ENCODE data around the gene CHRNG.

The CHRNG gene

GRCh38 chr2:232588680-232589585 is 49.4 kb downstream of the CHRNG start:
- H3K9ac ChIP-seq, result no peak overlapping the region
- TF ChIP-seq Cebpa-rat (IDR thresholded peaks at IDR 0.05), result no peak
- 0 out of 22 replicates have a peak, but pooled peaks cover 0 to 4% (median 0%) of the 10 kb centered on the region in 11 experiments for H3K9me3 ChIP-seq (replicated peaks in 1 of 11)
- H3K36me3 ChIP-seq, result peaks cover under 1 to 13% (median 8%) of the 10 kb centered on the region in 11 experiments; a peak in 13 of 22 replicates
- H3K4me3 ChIP-seq, result no peak overlapping the region
- no peak overlapping the region for H3K27ac ChIP-seq
- H3K27me3 ChIP-seq, result no peaks in the 10 kb centered on the region
- peaks cover 0 to 6% (median 0%) of the 10 kb centered on the region in 11 experiments; a peak in 2 of 22 replicates for H4K20me1 ChIP-seq
- H3K4me2 ChIP-seq, result no peak overlapping the region
- H3K4me1 ChIP-seq, result peaks cover 0 to 22% (median 6%) of the 10 kb centered on the region in 10 experiments; a peak in 8 of 20 replicates

GRCh38 chr2:232592772-232593395 is 53.4 kb downstream of the CHRNG start:
- no peaks in the 10 kb centered on the region for H3K27me3 ChIP-seq
- no peaks in the 10 kb centered on the region for H3K9me3 ChIP-seq (replicated peaks in 1 of 11)
- peaks cover 0 to 2% (median 0%) of the 10 kb centered on the region in 11 experiments; a peak in 2 of 22 replicates for H4K20me1 ChIP-seq
- H3K27ac ChIP-seq, result no peak overlapping the region
- TF ChIP-seq Cebpa-rat (IDR thresholded peaks at IDR 0.05), result no peak
- no peak overlapping the region for H3K4me2 ChIP-seq
- H3K4me1 ChIP-seq, result peaks cover 0 to 3% (median 0%) of the 10 kb centered on the region in 10 experiments; a peak in 8 of 20 replicates
- H3K4me3 ChIP-seq, result no peak overlapping the region
- no peaks in the 10 kb centered on the region for H3K36me3 ChIP-seq
- H3K9ac ChIP-seq, result no peak overlapping the region

- no peaks in the 10 kb centered on the region for H3K36me3 ChIP-seq
- H3K27me3 ChIP-seq, result no peaks in the 10 kb centered on the region
- no peaks in the 10 kb centered on the region for H3K9me3 ChIP-seq (replicated peaks in 1 of 11)
- no peak for TF ChIP-seq Cebpa-rat (IDR thresholded peaks at IDR 0.05)
- H3K4me2 ChIP-seq, result no peak overlapping the region
- no peak overlapping the region for H3K27ac ChIP-seq
- no peak overlapping the region for H3K4me3 ChIP-seq
- H3K9ac ChIP-seq, result no peak overlapping the region
- no peaks in the 10 kb centered on the region for H3K4me1 ChIP-seq
- H4K20me1 ChIP-seq, result no peaks in the 10 kb centered on the region; a peak in 1 of 22 replicates
These were observed 54.5 kb downstream of the CHRNG start for GRCh38 chr2:232593982-232594381.

Data from BLaER1 treated with 17β-estradiol and CSF1 and Interleukin-3, amounts not matched to agents 10 nM and 100 nM (cell line).